Fibroblast of lung (primary cell): ENCODE measurements around the gene SBNO1. TPM values are rescaled to one million over a fixed set of nuclear protein-coding genes. Genes with fewer than 3 reads are reported as not detected.

Source experiments
- DNase-seq, 2 donors: peaks; one replicate each; pipeline versions ENCODE4 v3.0.0 to v3.0.0-alpha.2; 2010; ENCODE audit warnings: low read depth in 2 of 2
- H2AFZ ChIP-seq: 2 replicates; pipeline ENCODE4 v1.5.1; 2012; ENCODE audit warnings: low read length, control low read depth, inconsistent platforms
- H3K27ac ChIP-seq: 2 replicates; pipeline ENCODE4 v1.5.1; 2011; ENCODE audit warnings: low read length, control low read depth; ENCODE audit not compliant: insufficient read depth
- H3K27me3 ChIP-seq: 2 replicates; pipeline ENCODE4 v1.5.1; 2011; ENCODE audit warnings: mild to moderate bottlenecking, low read length; ENCODE audit not compliant: control insufficient read depth, insufficient read depth
- H3K36me3 ChIP-seq: 2 replicates; pipeline ENCODE4 v1.5.1; 2011; ENCODE audit warnings: low read length; ENCODE audit not compliant: control insufficient read depth, insufficient read depth
- H3K4me1 ChIP-seq: 2 replicates; pipeline ENCODE4 v1.5.1; 2011; ENCODE audit warnings: low read length; ENCODE audit not compliant: control insufficient read depth, insufficient read depth; ENCODE audit errors: extremely low read depth
- H3K4me2 ChIP-seq: 2 replicates; pipeline ENCODE4 v1.5.1; 2011; ENCODE audit warnings: low read length, control low read depth; ENCODE audit not compliant: insufficient read depth; ENCODE audit errors: extremely low read depth
- H3K4me3 ChIP-seq, 4 experiments: fragments of 200-600 bp in 1 of 4; sonication (generic) in 1 of 4; replicated peaks in 1 of 4; 2 replicates each; pipeline ENCODE4 v1.5.1; 2011 to 2016; ENCODE audit warnings: low read length in 4 of 4, low read depth in 3 of 4, mild to moderate bottlenecking in 3 of 4, control low read depth in 2 of 4, inconsistent platforms in 1 of 4, mixed read lengths in 1 of 4; ENCODE audit not compliant: insufficient read depth in 1 of 4; ENCODE audit errors: control extremely low read depth in 1 of 4
- H3K79me2 ChIP-seq: 2 replicates; pipeline ENCODE4 v1.5.1; 2012; ENCODE audit warnings: mild to moderate bottlenecking, low read length, inconsistent platforms; ENCODE audit not compliant: control insufficient read depth, insufficient read depth
- H3K9ac ChIP-seq: 2 replicates; pipeline ENCODE4 v1.5.1; 2011; ENCODE audit warnings: mild to moderate bottlenecking, low read length, control low read depth; ENCODE audit not compliant: insufficient read depth
- H3K9me3 ChIP-seq: 2 replicates; pipeline ENCODE4 v1.5.1; 2012; ENCODE audit warnings: low read depth, low read length; ENCODE audit not compliant: control insufficient read depth, insufficient read depth
- H4K20me1 ChIP-seq: 2 replicates; pipeline ENCODE4 v1.5.1; 2011; ENCODE audit warnings: low read length; ENCODE audit not compliant: control insufficient read depth, insufficient read depth; ENCODE audit errors: extremely low read depth
- CTCF ChIP-seq, 2 donors: IDR thresholded peaks in 1 of 2; conservative IDR thresholded peaks in 1 of 2; 1 replicate in 1 of 2; 2 replicates in 1 of 2; pipeline ENCODE4 v1.5.1; 2011 to 2012; ENCODE audit warnings: low read length in 2 of 2, control low read depth in 1 of 2, inconsistent platforms in 1 of 2, low read depth in 1 of 2, mild to moderate bottlenecking in 1 of 2
- EZH2 ChIP-seq: IDR thresholded peaks from 2 replicates; pipeline ENCODE4 v1.5.1; 2012; ENCODE audit warnings: low read length, control low read depth, mild to moderate bottlenecking; ENCODE audit errors: missing control alignments
- polyA plus RNA-seq, 2 donors: library from polyadenylated mRNA; depleted of rRNA in 1 of 2; stranded (reverse) in 1 of 2; unstranded in 1 of 2; fragments of >200 nt; gene quantifications; 2 replicates each; pipeline ENCODE4 v1.2.1, GENCODE V29; 2011 to 2012; ENCODE audit warnings: missing spikeins in 1 of 2
- total RNA-seq: library from RNA; depleted of rRNA; stranded (reverse); fragments of >200 nt; gene quantifications from 2 replicates; pipeline ENCODE4 v1.2.1, GENCODE V29; 2014

The SBNO1 gene
- total and polyA plus RNA-seq, 2 donors (not counting 1 experiment from before 2014, with no cell fraction given) = 15.6 to 20.8 TPM

GRCh38 chr12:123384994-123385376, 20.3 kb upstream of the SBNO1 start:
- peak overlapping the region; percentile 71 for H3K27ac ChIP-seq
- no peaks in the 10 kb centered on the region for H4K20me1 ChIP-seq
- H3K9ac ChIP-seq = peak overlapping the region; percentile 57
- peaks cover 41% of the 10 kb centered on the region for H3K79me2 ChIP-seq
- no peaks in the 10 kb centered on the region for H3K9me3 ChIP-seq
- H2AFZ ChIP-seq = no peak overlapping the region
- H3K4me1 ChIP-seq = peaks cover 7% of the 10 kb centered on the region
- peak overlapping the region; percentile 90 for H3K4me2 ChIP-seq
- TF ChIP-seq EZH2 = no peak
- TF ChIP-seq CTCF (conservative IDR thresholded peaks at IDR 0.05 in 1 of 2, IDR thresholded peaks at IDR 0.05 in 1 of 2; ENCODE audit: low read depth in 1 of 2, low read length in 2 of 2) = no peak
- peaks cover under 1% of the 10 kb centered on the region for H3K36me3 ChIP-seq
- DNase-seq = peak; percentile 63 to 64
- H3K27me3 ChIP-seq = no peaks in the 10 kb centered on the region
- H3K4me3 ChIP-seq = peak overlapping the region; percentile 79 to 95 (median 86)

GRCh38 chr12:123384318-123384993, 19.8 kb upstream of the SBNO1 start:
- H3K36me3 ChIP-seq = no peaks in the 10 kb centered on the region
- no peaks in the 10 kb centered on the region for H4K20me1 ChIP-seq
- peak overlapping the region; percentile 79 to 95 (median 86) for H3K4me3 ChIP-seq
- H3K4me2 ChIP-seq = peak overlapping the region; percentile 90
- H3K27me3 ChIP-seq = no peaks in the 10 kb centered on the region
- TF ChIP-seq EZH2 (no peak), CTCF (conservative IDR thresholded peaks at IDR 0.05 in 1 of 2, IDR thresholded peaks at IDR 0.05 in 1 of 2; ENCODE audit: low read depth in 1 of 2, low read length in 2 of 2) (no peak)
- H3K27ac ChIP-seq = peak overlapping the region; percentile 71
- peak overlapping the region; percentile 57 for H3K9ac ChIP-seq
- no peak for DNase-seq
- peak overlapping the region; percentile 44 for H2AFZ ChIP-seq
- H3K4me1 ChIP-seq = peaks cover 7% of the 10 kb centered on the region
- H3K9me3 ChIP-seq = no peaks in the 10 kb centered on the region
- H3K79me2 ChIP-seq = peaks cover 36% of the 10 kb centered on the region

GRCh38 chr12:123382684-123383083, 18.0 kb upstream of the SBNO1 start:
- Histone ChIP-seq H3K4me1 (peaks cover 4% of the 10 kb centered on the region), H3K4me3 (no peak overlapping the region), H3K9ac (no peak overlapping the region), H3K79me2 (peaks cover 28% of the 10 kb centered on the region), H3K4me2 (no peak overlapping the region), H3K27ac (no peak overlapping the region), H2AFZ (no peak overlapping the region), H3K36me3 (no peaks in the 10 kb centered on the region), H3K9me3 (no peaks in the 10 kb centered on the region), H3K27me3 (no peaks in the 10 kb centered on the region), H4K20me1 (no peaks in the 10 kb centered on the region)
- TF ChIP-seq CTCF (conservative IDR thresholded peaks at IDR 0.05 in 1 of 2, IDR thresholded peaks at IDR 0.05 in 1 of 2; ENCODE audit: low read depth in 1 of 2, low read length in 2 of 2) (no peak), EZH2 (no peak)
- no peak for DNase-seq
